Neural cell (in vitro differentiated cells): ENCODE results near the gene ODF2. TPM values are rescaled to one million over a fixed set of nuclear protein-coding genes. Genes with fewer than 3 reads are reported as not detected.
"Not testable (repeated sequence)": the region's sequence is repeated elsewhere in the genome, so short reads cannot be mapped to it uniquely, and the experiment has no call there.

Experiments used
- H2AFZ ChIP-seq: fragments of 200-600, 300-800 bp; sonication (generic), shearing (Covaris generic); 2 replicates; pipeline ENCODE4 v1.6.0; 2014; ENCODE audit warnings: low read depth, mild to moderate bottlenecking, antibody characterized with exemption, low read length, moderate library complexity
- H3F3A ChIP-seq: fragments of 200-600 bp; shearing (Covaris generic); 2 replicates; pipeline ENCODE4 v1.6.1; 2016; ENCODE audit warnings: mild to moderate bottlenecking, moderate library complexity, mixed read lengths, antibody characterized with exemption, low read length; ENCODE audit not compliant: insufficient read depth, poor library complexity, severe bottlenecking
- H3K27ac ChIP-seq: fragments of 200-600, 300-800 bp; sonication (generic), shearing (Covaris generic); 2 replicates; pipeline ENCODE4 v1.5.1; 2014; ENCODE audit warnings: mild to moderate bottlenecking, low read length, moderate library complexity
- H3K27me3 ChIP-seq: fragments of 300-800, 200-600 bp; sonication (generic), shearing (Covaris generic); 2 replicates; pipeline ENCODE4 v1.6.0; 2014; ENCODE audit warnings: mild to moderate bottlenecking, low read depth, low read length, moderate library complexity; ENCODE audit not compliant: insufficient read depth
- H3K36me3 ChIP-seq: fragments of 300-800, 200-600 bp; sonication (generic), shearing (Covaris generic); 2 replicates; pipeline ENCODE4 v1.5.1; 2014; ENCODE audit warnings: mild to moderate bottlenecking, antibody characterized with exemption, low read length, moderate library complexity; ENCODE audit not compliant: insufficient read depth
- H3K4me2 ChIP-seq: fragments of 300-800, 200-600 bp; sonication (generic), shearing (Covaris generic); 2 replicates; pipeline ENCODE4 v1.6.0; 2014; ENCODE audit warnings: mild to moderate bottlenecking, low read length
- H3K4me3 ChIP-seq: fragments of 300-800, 200-600 bp; sonication (generic), shearing (Covaris generic); 2 replicates; pipeline ENCODE4 v1.5.1; 2014; ENCODE audit warnings: mild to moderate bottlenecking, low read length, moderate library complexity
- H3K79me2 ChIP-seq: fragments of 200-600 bp; shearing (Covaris generic); replicated peaks from 2 replicates; pipeline ENCODE4 v1.6.0; 2014; ENCODE audit warnings: mild to moderate bottlenecking, low read length, moderate library complexity; ENCODE audit not compliant: insufficient read depth
- H3K9ac ChIP-seq: fragments of 300-800, 200-600 bp; sonication (generic), shearing (Covaris generic); 2 replicates; pipeline ENCODE4 v1.6.1; 2016; ENCODE audit warnings: mild to moderate bottlenecking, low read length, mixed read lengths
- H3K9me2 ChIP-seq: fragments of 200-600 bp; shearing (Covaris generic); 2 replicates; pipeline ENCODE4 v1.6.1; 2016; ENCODE audit warnings: mild to moderate bottlenecking, low read length, mixed read lengths; ENCODE audit not compliant: insufficient read depth
- H3K9me3 ChIP-seq: fragments of 200-600, 300-800 bp; sonication (generic), shearing (Covaris generic); 2 replicates; pipeline ENCODE4 v1.6.1; 2016; ENCODE audit warnings: mild to moderate bottlenecking, mixed run types, low read length, moderate library complexity, mixed read lengths
- H4K20me1 ChIP-seq: fragments of 200-600 bp; shearing (Covaris generic); 2 replicates; pipeline ENCODE4 v1.6.1; 2016; ENCODE audit warnings: mild to moderate bottlenecking, mixed run types; ENCODE audit not compliant: insufficient read depth
- EP300 ChIP-seq: fragments of 450-650 bp; conservative IDR thresholded peaks from 2 replicates; pipeline ENCODE4 v1.6.1; 2014; ENCODE audit warnings: antibody characterized with exemption, mild to moderate bottlenecking, moderate library complexity; ENCODE audit not compliant: poor library complexity, severe bottlenecking
- EZH2 ChIP-seq: fragments of 200-600, 300-800 bp; shearing (Covaris generic), sonication (generic); IDR thresholded peaks from 2 replicates; pipeline ENCODE4 v1.6.1; 2014; ENCODE audit warnings: antibody characterized with exemption, low read length, borderline replicate concordance, mild to moderate bottlenecking; ENCODE audit not compliant: insufficient read depth, poor library complexity, severe bottlenecking
- MXI1 ChIP-seq: fragments of 450-650 bp; conservative IDR thresholded peaks from 2 replicates; pipeline ENCODE4 v1.6.1; 2014; ENCODE audit warnings: antibody characterized with exemption, mild to moderate bottlenecking; ENCODE audit not compliant: poor library complexity, severe bottlenecking
- POLR2AphosphoS5 ChIP-seq: IDR thresholded peaks from 2 replicates; pipeline ENCODE4 v1.6.1; 2012
- RAD21 ChIP-seq: fragments of 450-650 bp; conservative IDR thresholded peaks from 2 replicates; pipeline ENCODE4 v1.6.1; 2014; ENCODE audit warnings: antibody characterized with exemption, mild to moderate bottlenecking, moderate library complexity
- SMC3 ChIP-seq: fragments of 450-650 bp; conservative IDR thresholded peaks from 2 replicates; pipeline ENCODE4 v1.6.1; 2014; ENCODE audit warnings: antibody characterized with exemption, mild to moderate bottlenecking, moderate library complexity; ENCODE audit not compliant: poor library complexity
- TAF1 ChIP-seq: IDR thresholded peaks from 2 replicates; pipeline ENCODE4 v1.6.1; 2012; ENCODE audit warnings: low read depth
- polyA plus RNA-seq: library from polyadenylated mRNA; depleted of rRNA; stranded (reverse); fragments of >200 nt; gene quantifications from 2 replicates; pipeline ENCODE4 v1.2.3, GENCODE V29; 2014
- TF ChIP-seq, protein P1 (sequence below): IDR thresholded peaks from 2 replicates; pipeline ENCODE4 v1.6.1; 2012; ENCODE audit warnings: borderline replicate concordance
- TF ChIP-seq, protein P2 (sequence below): fragments of 450-650 bp; IDR thresholded peaks from 2 replicates; pipeline ENCODE4 v1.5.1; 2014; ENCODE audit warnings: antibody characterized with exemption, mild to moderate bottlenecking, moderate library complexity; ENCODE audit not compliant: poor library complexity, severe bottlenecking

Gene ODF2
- polyA plus RNA-seq, 1 donor from 2014 or later = 39.3 TPM

- Histone ChIP-seq H3F3A (no peaks in the 10 kb centered on the region), H3K27me3 (peaks cover 46% of the 10 kb centered on the region), H3K27ac (no peak overlapping the region), H3K4me2 (no peak overlapping the region), H2AFZ (no peak overlapping the region), H3K9me3 (no peaks in the 10 kb centered on the region), H3K36me3 (no peaks in the 10 kb centered on the region), H3K4me3 (no peak overlapping the region), H3K9ac (no peak overlapping the region), H3K79me2 (no peaks in the 10 kb centered on the region), H3K9me2 (no peaks in the 10 kb centered on the region), H4K20me1 (no peaks in the 10 kb centered on the region)
- no peak for TF ChIP-seq POLR2AphosphoS5
These were observed 34.3 kb upstream of the ODF2 start for GRCh38 chr9:128421482-128421996.

DNA sequence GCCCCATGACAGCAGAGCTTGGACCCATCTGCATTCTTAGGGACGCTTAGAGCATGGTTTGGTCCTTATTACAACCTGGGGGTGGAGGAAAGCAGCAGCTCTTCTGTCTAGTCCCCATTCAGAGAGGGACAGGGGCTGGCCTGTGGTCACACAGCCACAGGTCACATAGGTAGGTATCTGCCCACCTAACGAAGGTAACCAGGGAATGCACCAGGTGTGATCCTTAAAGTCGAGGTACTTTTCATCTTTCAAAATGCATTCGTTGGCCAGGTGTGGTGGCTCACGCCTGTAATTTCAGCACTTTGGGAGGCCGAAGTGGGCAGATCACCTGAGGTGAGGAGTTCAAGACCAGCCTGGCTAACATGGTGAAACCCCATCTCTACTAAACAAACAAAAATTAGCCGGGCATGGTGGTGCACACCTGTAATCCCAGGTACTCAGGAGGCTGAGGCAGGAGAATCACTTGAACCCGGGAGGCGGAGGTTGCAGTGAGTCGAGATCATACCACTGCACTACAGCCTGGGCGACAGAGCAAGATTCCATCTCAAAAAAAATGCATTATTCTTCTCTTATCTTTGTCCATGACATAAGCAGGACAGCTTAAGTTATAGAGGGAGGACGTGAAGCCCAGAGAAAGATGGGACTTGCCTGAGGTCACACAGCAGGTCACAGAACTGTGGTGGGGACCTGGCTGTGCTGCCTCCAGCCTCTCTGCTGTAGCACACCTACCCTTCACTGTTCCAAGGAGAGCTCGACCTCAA, 33.6 kb upstream of the ODF2 start:
- H3K27me3 ChIP-seq = peaks cover 39% of the 10 kb centered on the region
- H2AFZ ChIP-seq = not testable (repeated sequence)

DNA sequence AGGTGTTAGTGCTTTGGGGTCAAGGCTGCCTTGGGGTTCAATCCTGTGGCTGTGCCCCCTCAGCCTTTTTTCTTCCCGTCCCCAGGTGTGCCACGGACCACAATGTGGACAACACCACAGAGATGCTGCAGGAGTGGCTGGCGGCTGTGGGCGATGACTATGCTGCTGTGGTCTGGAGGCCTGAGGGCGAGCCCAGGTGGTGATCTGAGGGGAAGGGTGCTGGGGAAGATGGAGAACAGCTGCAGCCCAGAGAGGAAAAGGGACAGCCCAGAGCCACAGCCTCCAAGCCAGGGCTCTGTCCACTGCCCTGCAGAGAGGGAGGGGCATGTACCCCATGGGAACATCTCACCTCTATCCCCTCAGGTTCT, 33.0 kb upstream of the ODF2 start:
- H3K36me3 ChIP-seq = no peaks in the 10 kb centered on the region
- no peak for TF ChIP-seq MXI1
- no peak for TF ChIP-seq SMC3
- no peak for TF ChIP-seq EP300
- TF ChIP-seq, protein P1, sequence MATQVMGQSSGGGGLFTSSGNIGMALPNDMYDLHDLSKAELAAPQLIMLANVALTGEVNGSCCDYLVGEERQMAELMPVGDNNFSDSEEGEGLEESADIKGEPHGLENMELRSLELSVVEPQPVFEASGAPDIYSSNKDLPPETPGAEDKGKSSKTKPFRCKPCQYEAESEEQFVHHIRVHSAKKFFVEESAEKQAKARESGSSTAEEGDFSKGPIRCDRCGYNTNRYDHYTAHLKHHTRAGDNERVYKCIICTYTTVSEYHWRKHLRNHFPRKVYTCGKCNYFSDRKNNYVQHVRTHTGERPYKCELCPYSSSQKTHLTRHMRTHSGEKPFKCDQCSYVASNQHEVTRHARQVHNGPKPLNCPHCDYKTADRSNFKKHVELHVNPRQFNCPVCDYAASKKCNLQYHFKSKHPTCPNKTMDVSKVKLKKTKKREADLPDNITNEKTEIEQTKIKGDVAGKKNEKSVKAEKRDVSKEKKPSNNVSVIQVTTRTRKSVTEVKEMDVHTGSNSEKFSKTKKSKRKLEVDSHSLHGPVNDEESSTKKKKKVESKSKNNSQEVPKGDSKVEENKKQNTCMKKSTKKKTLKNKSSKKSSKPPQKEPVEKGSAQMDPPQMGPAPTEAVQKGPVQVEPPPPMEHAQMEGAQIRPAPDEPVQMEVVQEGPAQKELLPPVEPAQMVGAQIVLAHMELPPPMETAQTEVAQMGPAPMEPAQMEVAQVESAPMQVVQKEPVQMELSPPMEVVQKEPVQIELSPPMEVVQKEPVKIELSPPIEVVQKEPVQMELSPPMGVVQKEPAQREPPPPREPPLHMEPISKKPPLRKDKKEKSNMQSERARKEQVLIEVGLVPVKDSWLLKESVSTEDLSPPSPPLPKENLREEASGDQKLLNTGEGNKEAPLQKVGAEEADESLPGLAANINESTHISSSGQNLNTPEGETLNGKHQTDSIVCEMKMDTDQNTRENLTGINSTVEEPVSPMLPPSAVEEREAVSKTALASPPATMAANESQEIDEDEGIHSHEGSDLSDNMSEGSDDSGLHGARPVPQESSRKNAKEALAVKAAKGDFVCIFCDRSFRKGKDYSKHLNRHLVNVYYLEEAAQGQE = no peak
- TF ChIP-seq RAD21 = no peak
- TF ChIP-seq, protein P2, sequence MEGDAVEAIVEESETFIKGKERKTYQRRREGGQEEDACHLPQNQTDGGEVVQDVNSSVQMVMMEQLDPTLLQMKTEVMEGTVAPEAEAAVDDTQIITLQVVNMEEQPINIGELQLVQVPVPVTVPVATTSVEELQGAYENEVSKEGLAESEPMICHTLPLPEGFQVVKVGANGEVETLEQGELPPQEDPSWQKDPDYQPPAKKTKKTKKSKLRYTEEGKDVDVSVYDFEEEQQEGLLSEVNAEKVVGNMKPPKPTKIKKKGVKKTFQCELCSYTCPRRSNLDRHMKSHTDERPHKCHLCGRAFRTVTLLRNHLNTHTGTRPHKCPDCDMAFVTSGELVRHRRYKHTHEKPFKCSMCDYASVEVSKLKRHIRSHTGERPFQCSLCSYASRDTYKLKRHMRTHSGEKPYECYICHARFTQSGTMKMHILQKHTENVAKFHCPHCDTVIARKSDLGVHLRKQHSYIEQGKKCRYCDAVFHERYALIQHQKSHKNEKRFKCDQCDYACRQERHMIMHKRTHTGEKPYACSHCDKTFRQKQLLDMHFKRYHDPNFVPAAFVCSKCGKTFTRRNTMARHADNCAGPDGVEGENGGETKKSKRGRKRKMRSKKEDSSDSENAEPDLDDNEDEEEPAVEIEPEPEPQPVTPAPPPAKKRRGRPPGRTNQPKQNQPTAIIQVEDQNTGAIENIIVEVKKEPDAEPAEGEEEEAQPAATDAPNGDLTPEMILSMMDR = no peak
- TF ChIP-seq EZH2 = no peak
- no peak for TF ChIP-seq TAF1
- TF ChIP-seq POLR2AphosphoS5 = no peak
- H3K27me3 ChIP-seq = peaks cover 34% of the 10 kb centered on the region
- no peak overlapping the region for H3K9ac ChIP-seq
- H2AFZ ChIP-seq = no peak overlapping the region
- no peaks in the 10 kb centered on the region for H4K20me1 ChIP-seq
- H3K4me2 ChIP-seq = no peak overlapping the region
- H3F3A ChIP-seq = no peaks in the 10 kb centered on the region
- H3K79me2 ChIP-seq = no peaks in the 10 kb centered on the region
- no peak overlapping the region for H3K27ac ChIP-seq
- no peaks in the 10 kb centered on the region for H3K9me2 ChIP-seq
- no peak overlapping the region for H3K4me3 ChIP-seq
- no peaks in the 10 kb centered on the region for H3K9me3 ChIP-seq

More for the DNA sequence above, 33.6 kb upstream of the ODF2 start:
- H3K4me2 ChIP-seq, H3K9me3 ChIP-seq, H4K20me1 ChIP-seq, H3K79me2 ChIP-seq, H3K9ac ChIP-seq, H3K4me3 ChIP-seq, H3K36me3 ChIP-seq, H3K27ac ChIP-seq, H3F3A ChIP-seq, H3K9me2 ChIP-seq: not testable (repeated sequence)

DNA sequence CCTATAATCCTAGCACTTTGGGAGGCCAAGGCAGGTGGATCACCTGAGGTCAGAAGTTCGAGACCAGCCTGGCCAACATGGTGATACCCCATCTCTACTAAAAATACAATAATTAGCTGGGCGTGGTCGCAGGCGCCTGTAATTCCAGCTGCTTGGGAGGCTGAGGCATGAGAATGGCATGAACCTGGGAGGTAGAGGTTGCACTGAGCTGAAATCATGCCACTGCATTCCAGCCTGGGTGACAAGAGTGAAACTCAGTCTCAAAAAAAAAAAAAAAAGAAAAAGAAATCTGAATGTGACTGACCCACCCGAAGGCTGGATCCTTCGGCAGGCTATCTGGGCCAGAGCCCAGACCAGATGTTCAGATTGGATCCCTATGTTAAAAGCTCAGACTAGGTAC, 32.5 kb upstream of the ODF2 start:
- H3K4me3 ChIP-seq, H3K36me3 ChIP-seq, H3K9me2 ChIP-seq, H4K20me1 ChIP-seq, H3K9ac ChIP-seq, H2AFZ ChIP-seq, H3K27ac ChIP-seq, H3K79me2 ChIP-seq, H3K4me2 ChIP-seq, H3K9me3 ChIP-seq, H3F3A ChIP-seq: not testable (repeated sequence)
- peaks cover 31% of the 10 kb centered on the region for H3K27me3 ChIP-seq
